K562 (cell line): ENCODE measurements around the gene HOMEZ. TPM values are rescaled to one million over a fixed set of nuclear protein-coding genes. Genes with fewer than 3 reads are reported as not detected.
A peak's percentile ranks its signal among the peaks of the same experiment; 100 is the strongest.

Experiments used
- CTCF ChIP-seq, 3 experiments: IDR thresholded peaks in 2 of 3; conservative IDR thresholded peaks in 1 of 3; 2 replicates each; pipeline ENCODE4 v1.5.1; 2011 to 2012; ENCODE audit warnings: low read length in 3 of 3, mild to moderate bottlenecking in 3 of 3, control low read depth in 2 of 3, improper control_type of control experiment in 1 of 3, inconsistent platforms in 1 of 3, low read depth in 1 of 3, mixed read lengths in 1 of 3, moderate library complexity in 1 of 3; ENCODE audit not compliant: insufficient read depth in 2 of 3
- EHMT2 ChIP-seq: fragments of 450-650 bp; IDR thresholded peaks from 2 replicates; pipeline ENCODE4 v1.6.1; 2018; ENCODE audit warnings: antibody characterized with exemption
- FOXA1 ChIP-seq: fragments of 450-650 bp; IDR thresholded peaks from 2 replicates; pipeline ENCODE4 v1.6.1; 2016; ENCODE audit warnings: mild to moderate bottlenecking, borderline replicate concordance
- HLTF ChIP-seq: fragments of 450-650 bp; IDR thresholded peaks from 2 replicates; pipeline ENCODE4 v1.6.1; 2016
- ILK ChIP-seq: fragments of 450-650 bp; IDR thresholded peaks from 2 replicates; pipeline ENCODE4 v1.6.1; 2016; ENCODE audit warnings: missing genetic modification characterization, low read depth, mild to moderate bottlenecking, missing compliant biosample characterization, moderate library complexity, borderline replicate concordance
- LARP7 ChIP-seq: fragments of 450-650 bp; IDR thresholded peaks from 2 replicates; pipeline ENCODE4 v1.6.1; 2016
- NKRF ChIP-seq: fragments of 450-650 bp; IDR thresholded peaks from 2 replicates; pipeline ENCODE4 v1.6.1; 2016; ENCODE audit warnings: borderline replicate concordance
- ZBTB2 ChIP-seq: fragments of 450-650 bp; IDR thresholded peaks from 2 replicates; pipeline ENCODE4 v1.6.1; 2016; ENCODE audit warnings: antibody characterized with exemption
- ZNF384 ChIP-seq: IDR thresholded peaks from 2 replicates; pipeline ENCODE4 v1.6.1; 2012; ENCODE audit warnings: low read depth, low read length, improper control_type of control experiment
- polyA plus RNA-seq, 8 experiments: library from polyadenylated mRNA; depleted of rRNA in 4 of 8; stranded (reverse) in 5 of 8; unstranded in 3 of 8; fragments of >200 nt; fragmentation: Nextera tagmentation in 2 of 8; fragmentation: Illumina TruSeq in 1 of 8; extraction: Ambion mirVana in 2 of 8; extraction: Trizol in 1 of 8; gene quantifications; 2 replicates each; pipeline versions ENCODE4 v1.2.1 to v1.2.3, GENCODE V29; 2011 to 2014; ENCODE audit warnings: inconsistent platforms in 1 of 8, missing spikeins in 1 of 8
- total RNA-seq, 7 experiments: library from RNA; depleted of rRNA in 6 of 7; stranded (reverse); fragments of >200 nt in 6 of 7; fragmentation: Illumina TruSeq in 2 of 7; extraction: Trizol in 2 of 7; gene quantifications; 2 replicates each; pipeline versions ENCODE4 v1.2.1 to v1.2.3, GENCODE V29; 2011 to 2021; ENCODE audit warnings: low replicate concordance in 1 of 7
- TF ChIP-seq, protein P1 (sequence below), 2 experiments: fragments of 450-650 bp; IDR thresholded peaks; 2 replicates each; pipeline ENCODE4 v1.6.1; 2016; ENCODE audit warnings: mild to moderate bottlenecking in 2 of 2, borderline replicate concordance in 1 of 2, low read depth in 1 of 2, moderate library complexity in 1 of 2
- TF ChIP-seq, protein P2 (sequence below): fragments of 450-650 bp; formaldehyde crosslinking; IDR thresholded peaks from 2 replicates; pipeline ENCODE4 v1.4.0; 2022; ENCODE audit warnings: mild to moderate bottlenecking, moderate library complexity

HOMEZ gene
- total and polyA plus RNA-seq, 9 of the 15 experiments (the other 6 are each of a cell fraction or from before 2014, with no cell fraction given) = 3.0 to 30.2 (median 16.9) TPM

DNA sequence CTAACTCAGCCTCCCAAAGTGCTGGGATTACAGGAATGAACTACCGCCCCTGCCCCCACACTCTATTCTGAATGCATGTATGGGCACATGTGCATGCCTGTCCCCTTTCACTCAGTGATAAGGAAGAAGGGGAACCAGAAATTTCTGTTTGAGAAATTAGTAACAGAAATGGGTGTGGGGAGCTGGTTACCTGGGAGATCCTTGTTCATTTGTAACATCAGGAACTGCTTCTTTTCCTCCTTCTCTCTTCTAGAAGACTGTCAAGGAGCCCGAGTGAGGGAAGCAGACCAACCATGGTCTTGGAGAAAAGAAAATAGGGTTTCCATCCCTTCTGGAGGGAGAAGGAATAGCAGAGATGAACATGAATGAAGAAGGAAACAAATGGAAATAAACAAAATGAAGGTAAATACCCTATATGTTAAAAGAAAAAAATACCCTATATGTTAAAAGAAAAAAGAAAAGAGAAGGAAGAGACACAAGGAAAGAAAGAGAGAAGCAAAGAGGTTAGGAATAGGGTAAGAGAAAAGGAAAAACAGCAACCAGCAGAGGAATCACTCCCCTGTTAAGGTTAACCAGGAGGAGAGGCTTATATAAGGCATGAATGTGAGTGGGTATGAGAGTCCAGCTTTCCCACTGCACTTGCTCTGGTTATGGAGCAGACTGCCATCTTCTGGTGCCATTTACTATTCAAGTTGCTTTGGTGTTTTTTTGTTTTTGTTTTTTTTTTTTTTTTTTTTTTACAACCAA, 13.5 kb upstream of the HOMEZ start (continued):
- TF ChIP-seq ILK (tag) (no peak), NKRF (0 out of 2 replicates have a peak, but pooled peaks have one; percentile 33), ZNF384 (peak; percentile 91), ZBTB2 (0 out of 2 replicates have a peak, but pooled peaks have one; percentile 33), EHMT2 (peak; percentile 44; the same call in 1 of the 2 replicates), LARP7 (no peak), HLTF (0 out of 2 replicates have a peak, but pooled peaks have one; percentile 49), CTCF (IDR thresholded peaks at IDR 0.05 in 2 of 3, conservative IDR thresholded peaks at IDR 0.05 in 1 of 3; ENCODE audit: insufficient read depth in 2 of 3, low read depth in 1 of 3, low read length in 3 of 3) (peak; percentile 31 to 68 (median 50); a peak in 5 of 6 replicates), FOXA1 (no peak)
- TF ChIP-seq, protein P1, sequence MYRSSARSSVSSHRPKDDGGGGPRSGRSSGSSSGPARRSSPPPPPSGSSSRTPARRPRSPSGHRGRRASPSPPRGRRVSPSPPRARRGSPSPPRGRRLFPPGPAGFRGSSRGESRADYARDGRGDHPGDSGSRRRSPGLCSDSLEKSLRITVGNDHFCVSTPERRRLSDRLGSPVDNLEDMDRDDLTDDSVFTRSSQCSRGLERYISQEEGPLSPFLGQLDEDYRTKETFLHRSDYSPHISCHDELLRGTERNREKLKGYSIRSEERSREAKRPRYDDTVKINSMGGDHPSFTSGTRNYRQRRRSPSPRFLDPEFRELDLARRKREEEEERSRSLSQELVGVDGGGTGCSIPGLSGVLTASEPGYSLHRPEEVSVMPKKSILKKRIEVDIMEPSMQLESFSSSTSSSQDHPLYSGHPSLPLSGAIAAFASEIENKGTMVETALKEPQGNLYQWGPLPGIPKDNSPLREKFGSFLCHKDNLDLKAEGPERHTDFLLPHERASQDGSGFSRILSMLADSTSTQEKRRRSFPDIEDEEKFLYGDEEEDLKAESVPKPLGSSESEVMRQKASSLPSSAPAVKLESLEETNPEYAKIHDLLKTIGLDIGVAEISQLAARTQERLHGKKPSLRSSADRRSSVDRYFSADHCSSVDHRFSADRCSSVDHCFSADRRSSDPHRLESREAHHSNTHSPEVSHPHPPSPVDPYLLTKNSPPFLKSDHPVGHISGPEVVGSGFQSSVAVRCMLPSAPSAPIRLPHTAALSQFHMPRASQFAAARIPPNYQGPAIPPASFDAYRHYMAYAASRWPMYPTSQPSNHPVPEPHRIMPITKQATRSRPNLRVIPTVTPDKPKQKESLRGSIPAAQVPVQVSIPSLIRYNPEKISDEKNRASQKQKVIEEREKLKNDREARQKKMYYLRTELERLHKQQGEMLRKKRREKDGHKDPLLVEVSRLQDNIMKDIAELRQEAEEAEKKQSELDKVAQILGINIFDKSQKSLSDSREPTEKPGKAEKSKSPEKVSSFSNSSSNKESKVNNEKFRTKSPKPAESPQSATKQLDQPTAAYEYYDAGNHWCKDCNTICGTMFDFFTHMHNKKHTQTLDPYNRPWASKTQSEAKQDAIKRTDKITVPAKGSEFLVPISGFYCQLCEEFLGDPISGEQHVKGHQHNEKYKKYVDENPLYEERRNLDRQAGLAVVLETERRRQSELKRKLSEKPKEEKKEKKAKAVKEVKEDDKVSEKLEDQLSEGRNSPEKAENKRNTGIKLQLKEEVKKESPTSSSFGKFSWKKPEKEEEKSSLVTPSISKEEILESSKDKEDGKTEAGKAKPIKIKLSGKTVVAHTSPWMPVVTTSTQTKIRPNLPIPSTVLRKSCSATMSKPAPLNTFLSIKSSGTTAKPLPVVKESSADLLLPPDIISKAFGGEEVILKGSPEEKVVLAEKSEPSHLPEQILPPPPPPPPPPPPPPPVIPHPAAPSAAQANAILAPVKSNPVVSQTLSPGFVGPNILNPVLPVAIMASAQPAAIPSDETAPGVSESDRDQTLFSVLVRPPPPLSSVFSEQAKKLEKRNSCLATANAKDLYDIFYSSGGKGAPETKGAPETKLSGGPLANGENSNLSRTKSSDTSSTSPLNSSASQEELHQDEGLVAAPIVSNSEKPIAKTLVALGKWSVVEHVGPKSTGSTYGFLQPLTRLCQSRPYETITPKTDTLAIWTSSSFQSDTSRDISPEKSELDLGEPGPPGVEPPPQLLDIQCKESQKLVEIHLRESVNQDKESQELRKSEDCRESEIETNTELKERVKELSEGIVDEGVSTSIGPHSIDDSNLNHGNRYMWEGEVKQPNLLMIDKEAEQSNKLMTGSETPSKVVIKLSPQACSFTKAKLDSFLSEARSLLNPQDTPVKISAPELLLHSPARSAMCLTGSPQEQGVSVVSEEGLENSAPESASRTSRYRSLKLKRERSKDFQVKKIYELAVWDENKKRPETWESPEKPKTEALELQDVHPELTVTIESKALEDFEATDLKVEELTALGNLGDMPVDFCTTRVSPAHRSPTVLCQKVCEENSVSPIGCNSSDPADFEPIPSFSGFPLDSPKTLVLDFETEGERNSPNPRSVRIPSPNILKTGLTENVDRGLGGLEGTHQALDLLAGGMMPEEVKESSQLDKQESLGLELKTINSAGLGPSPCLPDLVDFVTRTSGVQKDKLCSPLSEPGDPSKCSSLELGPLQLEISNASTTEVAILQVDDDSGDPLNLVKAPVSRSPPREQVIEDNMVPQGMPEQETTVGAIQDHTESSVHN (IDR thresholded peaks at IDR 0.05; ENCODE audit: borderline replicate concordance in 1 of 2, low read depth in 1 of 2) = 0 out of 4 replicates have a peak, but pooled peaks of 1 of the 2 experiments have one; percentile 15
- TF ChIP-seq, protein P2, sequence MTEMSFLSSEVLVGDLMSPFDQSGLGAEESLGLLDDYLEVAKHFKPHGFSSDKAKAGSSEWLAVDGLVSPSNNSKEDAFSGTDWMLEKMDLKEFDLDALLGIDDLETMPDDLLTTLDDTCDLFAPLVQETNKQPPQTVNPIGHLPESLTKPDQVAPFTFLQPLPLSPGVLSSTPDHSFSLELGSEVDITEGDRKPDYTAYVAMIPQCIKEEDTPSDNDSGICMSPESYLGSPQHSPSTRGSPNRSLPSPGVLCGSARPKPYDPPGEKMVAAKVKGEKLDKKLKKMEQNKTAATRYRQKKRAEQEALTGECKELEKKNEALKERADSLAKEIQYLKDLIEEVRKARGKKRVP (CRISPR knock-in tag) = no peak
